A549 (cell line): Measurements from ENCODE around the gene TCF20. TPM values are rescaled to one million over a fixed set of nuclear protein-coding genes. Genes with fewer than 3 reads are reported as not detected.
A peak's percentile ranks its signal among the peaks of the same experiment; 100 is the strongest.

ENCODE experiments used
- ATAC-seq, 2 experiments: fragments of 200-7000 bp in 1 of 2; fragments of >200 bp in 1 of 2; cut with Nextera tagmentation in 1 of 2; cut with Tn5 transposase in 1 of 2; 3 replicates each; pipeline versions ENCODE4 v1.8.0 to v1.9.1; 2018 to 2020; ENCODE audit warnings: mild to moderate bottlenecking in 1 of 2, moderate library complexity in 1 of 2
- CTCF ChIA-PET: fragments of 300-600 bp; sonication (Branson Sonifier 250); formaldehyde crosslinking; extraction: SDS; loops from one replicate; lab custom pipeline; 2021; ENCODE audit warnings: antibody characterized with exemption, inconsistent platforms; lab: Yijun Ruan, JAX
- POLR2A ChIA-PET: fragments of 350-600 bp; formaldehyde crosslinking; extraction: SDS; loops from one replicate; lab custom pipeline; 2021; ENCODE audit warnings: antibody characterized with exemption, inconsistent platforms; lab: Yijun Ruan, JAX
- DNase-seq, 2 experiments: peaks; one replicate each; pipeline versions ENCODE4 v3.0.0 to v3.0.0-alpha.2; 2011 to 2016; ENCODE audit warnings: low read depth in 1 of 2, low spot score in 1 of 2
- FAIRE-seq: peaks from 2 replicates; lab custom pipeline; 2011; peaks lifted over from hg19 to GRCh38; lab: Jason Lieb, UNC
- H3K27ac ChIP-seq, 2 experiments: fragments of >200 bp; sonication (Bioruptor Twin); formaldehyde crosslinking; 3 replicates each; pipeline ENCODE4 v1.5.1; 2016 to 2017
- H3K4me1 ChIP-seq: fragments of >200 bp; sonication (Bioruptor Twin); formaldehyde crosslinking; 3 replicates; pipeline ENCODE4 v1.6.1; 2016
- H3K4me2 ChIP-seq: fragments of >200 bp; sonication (Bioruptor Twin); formaldehyde crosslinking; 3 replicates; pipeline ENCODE4 v1.6.1; 2016
- H3K4me3 ChIP-seq: fragments of >200 bp; sonication (Bioruptor Twin); formaldehyde crosslinking; 3 replicates; pipeline ENCODE4 v1.5.1; 2016
- H3K9me3 ChIP-seq: fragments of >200 bp; sonication (Bioruptor Twin); formaldehyde crosslinking; 3 replicates; pipeline ENCODE4 v1.6.1; 2016
- CBX8 ChIP-seq: fragments of 200-600 bp; sonication (generic); IDR thresholded peaks from 2 replicates; pipeline ENCODE4 v1.6.1; 2016
- CEBPB ChIP-seq, 2 experiments: fragments of >200 bp in 1 of 2; sonication (Bioruptor Twin) in 1 of 2; formaldehyde crosslinking in 1 of 2; IDR thresholded peaks; 2 replicates each; pipeline ENCODE4 v1.6.1; 2012 to 2016
- E2F6 ChIP-seq: IDR thresholded peaks from 2 replicates; pipeline ENCODE4 v1.6.1; 2012; ENCODE audit warnings: low read depth, borderline replicate concordance
- EHF ChIP-seq: fragments of 250-450 bp; sonication (Bioruptor Pico); IDR thresholded peaks from 2 replicates; pipeline ENCODE4 v1.5.0; 2020; ENCODE audit warnings: mild to moderate bottlenecking
- EHMT2 ChIP-seq: fragments of 200-600 bp; sonication (generic); IDR thresholded peaks from 2 replicates; pipeline ENCODE4 v1.6.1; 2016; ENCODE audit warnings: antibody characterized with exemption, low read depth, mild to moderate bottlenecking, moderate library complexity
- EP300 ChIP-seq, 2 experiments: fragments of >200 bp; sonication (Bioruptor Twin); formaldehyde crosslinking; IDR thresholded peaks; 2 replicates in 1 of 2; 3 replicates in 1 of 2; pipeline ENCODE4 v1.6.1; 2016 to 2017
- HMGXB4 ChIP-seq: fragments of 250-450 bp; sonication (Bioruptor Pico); IDR thresholded peaks from 2 replicates; pipeline ENCODE4 v1.5.0; 2021; ENCODE audit warnings: mild to moderate bottlenecking, moderate library complexity, borderline replicate concordance
- HOXB13 ChIP-seq: fragments of 250-450 bp; sonication (Bioruptor Pico); IDR thresholded peaks from 2 replicates; pipeline ENCODE4 v1.5.0; 2020; ENCODE audit warnings: low read depth, mild to moderate bottlenecking, moderate library complexity
- MYC ChIP-seq: IDR thresholded peaks from 2 replicates; pipeline ENCODE4 v1.6.1; 2012; ENCODE audit warnings: mild to moderate bottlenecking, inconsistent platforms, low read length, improper control_type of control experiment, borderline replicate concordance
- NFE2L2 ChIP-seq: fragments of 150-350 bp; conservative IDR thresholded peaks from 2 replicates; pipeline ENCODE4 v1.6.1; 2014; ENCODE audit warnings: low read length
- POLR2AphosphoS2 ChIP-seq: conservative IDR thresholded peaks from 2 replicates; pipeline ENCODE4 v1.6.1; 2012; ENCODE audit warnings: low read length, improper control_type of control experiment, inconsistent platforms
- RARB ChIP-seq: fragments of 250-450 bp; sonication (Bioruptor Pico); IDR thresholded peaks from 2 replicates; pipeline ENCODE4 v1.8.0; 2021; ENCODE audit warnings: mild to moderate bottlenecking, moderate library complexity
- REST ChIP-seq: fragments of 200-600 bp; sonication (generic); IDR thresholded peaks from 2 replicates; pipeline ENCODE4 v1.6.1; 2016; ENCODE audit warnings: antibody characterized with exemption, mild to moderate bottlenecking, moderate library complexity
- TP53 ChIP-seq: fragments of 250-450 bp; sonication (Bioruptor Pico); IDR thresholded peaks from 2 replicates; pipeline ENCODE4 v1.5.0; 2021; ENCODE audit warnings: mild to moderate bottlenecking, moderate library complexity
- USF2 ChIP-seq: fragments of 450-650 bp; IDR thresholded peaks from 2 replicates; pipeline ENCODE4 v1.6.1; 2014; ENCODE audit warnings: antibody characterized with exemption
- WGBS: methylation state at CpG from one replicate; pipeline ENCODE4 v1.1.6; 2017; ENCODE audit errors: missing lambda C conversion rate; 5-methylcytosine and 5-hydroxymethylcytosine counted together
- polyA plus RNA-seq, 4 experiments: library from polyadenylated mRNA; depleted of rRNA in 3 of 4; stranded (reverse); fragments of >200 nt; fragmentation: RNase III in 1 of 4; extraction: RNeasy Plus Mini Kit Qiagen cat#74134 plus additional on column Dnase treatment in 1 of 4; gene quantifications; 2 replicates in 3 of 4; 3 replicates in 1 of 4; pipeline ENCODE4 v1.2.3, GENCODE V29; 2011 to 2017

Gene TCF20
- polyA plus RNA-seq, 2 of the 4 experiments (the other 2 are of a cell fraction): 11.9 to 16.5 TPM

- TF ChIP-seq E2F6: no peak
- no peak for TF ChIP-seq EHF (CRISPR knock-in tag)
- no peak for TF ChIP-seq NFE2L2
- TF ChIP-seq RARB: no peak
- TF ChIP-seq, all 56 proteins: peak for 0
Measured at GRCh38 chr22:42296381-42296853, 26.0 kb upstream of the TCF20 start (continued).

GRCh38 chr22:42294034-42294985, 23.9 kb upstream of the TCF20 start:
- no peaks in the 10 kb centered on the region for H3K4me1 ChIP-seq
- FAIRE-seq (no peak), DNase-seq (peak in 1 of 2 experiments; percentile 24), ATAC-seq (peak in 1 of 2 experiments; percentile 67; a peak in 4 of 6 replicates)
- H3K9me3 ChIP-seq: no peaks in the 10 kb centered on the region
- H3K4me2 ChIP-seq: no peak overlapping the region
- ChIA-PET POLR2A (no interaction called here), CTCF (interaction anchor here (1.7 kb wide), 1 partner anchor 17 kb away, joined by 6 read pairs; no protein-coding TSS in a partner anchor)
- H3K4me3 ChIP-seq: no peak overlapping the region
- TF ChIP-seq RARB (no peak), REST (peak; percentile 91), HOXB13 (no peak), CBX8 (no peak)
- WGBS: 87% methylated on average over 15 of the region's 22 CpGs
- no peak overlapping the region for H3K27ac ChIP-seq

- WGBS: 66% methylated on average over 4 of the region's 12 CpGs
- FAIRE-seq: no peak
- ATAC-seq: no peak
- Histone ChIP-seq H3K27ac (no peak overlapping the region), H3K4me2 (no peak overlapping the region), H3K9me3 (no peaks in the 10 kb centered on the region), H3K4me1 (no peaks in the 10 kb centered on the region), H3K4me3 (no peak overlapping the region)
- DNase-seq: no peak
- POLR2A ChIA-PET: no interaction called here
- CTCF ChIA-PET: interaction anchor here (1.7 kb wide), 1 partner anchor 15 kb away, joined by 6 read pairs; no protein-coding TSS in a partner anchor
- TF ChIP-seq MYC (no peak), CEBPB (IDR thresholded peaks at IDR 0.05) (no peak), USF2 (no peak), EHMT2 (no peak), TP53 (CRISPR knock-in tag) (no peak), HMGXB4 (CRISPR knock-in tag) (no peak), POLR2AphosphoS2 (no peak), REST (no peak), NFE2L2 (no peak), EP300 (IDR thresholded peaks at IDR 0.05) (no peak)
Measured at GRCh38 chr22:42292732-42293520, 22.5 kb upstream of the TCF20 start.
